Heart right ventricle (tissue), 16 donors: Measurements from ENCODE around the gene OR56A3. TPM values are rescaled to one million over a fixed set of nuclear protein-coding genes. Genes with fewer than 3 reads are reported as not detected.

Experiments used
- ATAC-seq, 8 donors: fragments of 200-7000 bp; cut with Tn5 transposase; one replicate each; pipeline ENCODE4 v1.9.1; 2020; ENCODE audit warnings: mild to moderate bottlenecking in 8 of 8, moderate library complexity in 8 of 8, moderate number of reproducible peaks in 1 of 8
- DNase-seq, 2 donors: peaks; one replicate each; pipeline ENCODE4 v3.0.0-alpha.2; 2020
- H3K27ac ChIP-seq, 10 donors: fragments of 200-600 bp; sonication (generic) in 2 of 10; one replicate each; pipeline versions ENCODE4 v1.5.0 to v1.8.0; 2020 to 2022; ENCODE audit warnings: mild to moderate bottlenecking in 3 of 10
- H3K27me3 ChIP-seq, 7 donors: fragments of 200-600 bp; one replicate each; pipeline ENCODE4 v1.8.0; 2021 to 2022; ENCODE audit warnings: mild to moderate bottlenecking in 2 of 7
- H3K36me3 ChIP-seq, 9 donors: fragments of 200-600 bp; sonication (generic) in 1 of 9; one replicate each; pipeline versions ENCODE4 v1.5.0 to v1.8.0; 2020 to 2022; ENCODE audit warnings: mild to moderate bottlenecking in 2 of 9
- H3K4me1 ChIP-seq, 9 donors: fragments of 200-600 bp; sonication (generic) in 1 of 9; one replicate each; pipeline versions ENCODE4 v1.5.0 to v1.8.0; 2020 to 2022; ENCODE audit warnings: mild to moderate bottlenecking in 4 of 9
- H3K4me3 ChIP-seq, 10 donors: fragments of 200-600 bp; sonication (generic) in 2 of 10; one replicate each; pipeline versions ENCODE4 v1.5.0 to v1.8.0; 2020 to 2022; ENCODE audit warnings: mild to moderate bottlenecking in 7 of 10, moderate library complexity in 2 of 10
- H3K9me3 ChIP-seq, 11 donors: fragments of 200-600 bp in 10 of 11; sonication (generic) in 2 of 11; one replicate each; pipeline versions ENCODE4 v1.5.0 to v1.8.0; 2013 to 2022; ENCODE audit warnings: mild to moderate bottlenecking in 2 of 11, control low read depth in 1 of 11, moderate library complexity in 1 of 11
- WGBS, 2 donors: extraction: QIAGEN DNeasy Blood & Tissue Kit; methylation state at CpG; one replicate each; pipeline ENCODE4 v1.1.7; 2013; ENCODE audit warnings: inconsistent platforms in 1 of 2; 5-methylcytosine and 5-hydroxymethylcytosine counted together
- intact Hi-C, 10 donors: fragments of 100-400 bp; cut with DNase I; formaldehyde crosslinking; loops; one replicate each; pipeline versions ENCODE4 v1.11.1 to v1.14.2; 2022
- polyA plus RNA-seq, 2 donors: library from polyadenylated mRNA; stranded (reverse); fragments of 200-250 nt; gene quantifications; one replicate each; pipeline ENCODE4 v1.2.3, GENCODE V29; 2013
- total RNA-seq, 10 donors: library from RNA; stranded (reverse); fragmentation: NEBNext Ultra II Directional in 3 of 10; extraction: Animal tissue kit (Norgen Biotek cat#: 25700) in 3 of 10; gene quantifications; one replicate each; pipeline versions ENCODE4 v1.2.1 to v1.2.4, GENCODE V29; 2021 to 2023
- TF ChIP-seq, protein P1 (sequence below), 9 donors: fragments of 200-600 bp; sonication (generic) in 2 of 9; IDR thresholded peaks; one replicate each; pipeline versions ENCODE4 v1.5.0 to v1.8.0; 2021 to 2022; ENCODE audit warnings: antibody characterized with exemption in 9 of 9, mild to moderate bottlenecking in 5 of 9, moderate library complexity in 1 of 9
- donor health status: Arrhythmogenic right ventricular cardiomyopathy.
- donor health status: ischemic (EF 13 %, LVEDD 7.1; RV severe dilation, severe dysfunction).
- donor health status: healthy with polysubstance abuse.
- donor health status: DM: no; HTN: yes; CAD: no.
- donor health status: DM: no; HTN: no; CAD: no.
- donor health status: ischemic (EF 25% LVEDD 6.9; RV normal size, moderate dysfunction).
- donor health status: ischemic (EF 25% LVEDD 5.7; RV mildly dilated, moderate dysfunction).
- donor health status: healthy.
- donor health status: DM: yes; HTN: yes; CAD: no.
- donor health status: Ischemic cardiomyopathy.
- donor health status: ischemic (EF 35%, LVEDD 5.7; RV mildly dilated, moderate dysfunction).
- donor health status: nonischemic (EF 11% LVEDD 7.7; RV severe dilation, severe dysfunction).
- donor health status: DM: yes; HTN: yes; CAD: no.
- donor health status: PGD.
- donor health status: ischemic (EF 29% LVEDD 5.4; RV normal size, mild dysfunction).
- donor health status: nonischemic (EF 23%, LVEDD 6.1; RV moderate dilation, normal function).

Gene OR56A3
- total and polyA plus RNA-seq, 12 donors, result not detected

DNA sequence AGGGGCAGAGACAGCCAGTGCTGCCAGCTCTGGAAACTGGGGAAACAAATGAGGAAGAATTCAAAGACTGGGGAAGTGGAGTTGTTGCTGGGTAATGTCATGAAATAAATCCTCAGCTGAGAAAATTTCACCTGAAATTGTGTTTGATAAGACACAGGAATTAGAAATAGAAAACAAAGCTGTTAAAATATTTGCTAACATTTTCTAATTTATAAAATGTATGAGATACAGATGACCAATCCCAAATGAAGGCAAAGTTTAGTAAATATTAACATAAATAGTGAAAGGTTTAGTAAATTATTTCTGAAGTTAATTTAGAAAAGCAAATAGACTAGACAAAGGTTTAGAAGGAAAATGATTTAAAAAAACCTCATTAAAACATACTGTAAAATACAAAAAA is 26.3 kb downstream of the OR56A3 start, which contains the start of gene OR56A5:
Gene OR56A5 (minus strand): TSS at position 101 of the 400 bp plus-strand sequence. CDS start 0 bp downstream, at position 101.
- intact Hi-C loops, result loop anchor here in 1 of 10 donors (10.0 kb wide), 1 partner anchor 794 kb away; no protein-coding TSS in a partner anchor
- Histone ChIP-seq H3K36me3 (no peaks in the 10 kb centered on the region), H3K27ac (no peak within 1 kb of the TSS), H3K4me3 (no peak within 1 kb of the TSS), H3K27me3 (peaks cover 0 to 2% (median 0%) of the 10 kb centered on the region in 7 donors), H3K9me3 (peaks cover 0 to 17% (median 3%) of the 10 kb centered on the region in 11 donors), H3K4me1 (no peaks in the 10 kb centered on the region)
- TF ChIP-seq, protein P1, sequence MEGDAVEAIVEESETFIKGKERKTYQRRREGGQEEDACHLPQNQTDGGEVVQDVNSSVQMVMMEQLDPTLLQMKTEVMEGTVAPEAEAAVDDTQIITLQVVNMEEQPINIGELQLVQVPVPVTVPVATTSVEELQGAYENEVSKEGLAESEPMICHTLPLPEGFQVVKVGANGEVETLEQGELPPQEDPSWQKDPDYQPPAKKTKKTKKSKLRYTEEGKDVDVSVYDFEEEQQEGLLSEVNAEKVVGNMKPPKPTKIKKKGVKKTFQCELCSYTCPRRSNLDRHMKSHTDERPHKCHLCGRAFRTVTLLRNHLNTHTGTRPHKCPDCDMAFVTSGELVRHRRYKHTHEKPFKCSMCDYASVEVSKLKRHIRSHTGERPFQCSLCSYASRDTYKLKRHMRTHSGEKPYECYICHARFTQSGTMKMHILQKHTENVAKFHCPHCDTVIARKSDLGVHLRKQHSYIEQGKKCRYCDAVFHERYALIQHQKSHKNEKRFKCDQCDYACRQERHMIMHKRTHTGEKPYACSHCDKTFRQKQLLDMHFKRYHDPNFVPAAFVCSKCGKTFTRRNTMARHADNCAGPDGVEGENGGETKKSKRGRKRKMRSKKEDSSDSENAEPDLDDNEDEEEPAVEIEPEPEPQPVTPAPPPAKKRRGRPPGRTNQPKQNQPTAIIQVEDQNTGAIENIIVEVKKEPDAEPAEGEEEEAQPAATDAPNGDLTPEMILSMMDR (IDR thresholded peaks at IDR 0.05), result no peak
- no peak for DNase-seq
- ATAC-seq, result no peak

DNA sequence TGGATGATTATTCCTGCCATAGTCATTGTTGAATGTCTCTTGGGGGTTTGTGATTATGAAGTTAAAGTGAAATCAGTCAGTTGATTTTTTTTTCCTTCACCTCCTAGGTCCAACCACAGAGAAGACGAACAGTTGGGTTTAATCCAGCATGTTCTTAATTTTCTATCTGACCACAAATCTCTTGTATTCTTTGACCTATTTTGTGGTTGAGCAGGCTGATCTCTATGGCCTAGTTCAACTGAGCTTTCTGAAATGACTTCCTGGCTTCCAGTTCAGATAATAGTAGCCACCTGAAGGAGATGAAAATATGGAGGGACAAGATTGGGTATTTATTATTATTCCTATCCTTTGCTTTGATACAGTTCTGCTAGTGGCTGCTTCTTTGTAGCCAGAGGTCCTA is 31.5 kb downstream of the OR56A3 start:
- no peak for ATAC-seq
- TF ChIP-seq, protein P1 (IDR thresholded peaks at IDR 0.05), result no peak
- peaks cover 0 to 2% (median 0%) of the 10 kb centered on the region in 7 donors for H3K27me3 ChIP-seq
- H3K27ac ChIP-seq, result no peak overlapping the region
- intact Hi-C loops, result no loop called here
- H3K36me3 ChIP-seq, result no peaks in the 10 kb centered on the region
- DNase-seq, result no peak
- H3K9me3 ChIP-seq, result peaks cover 0 to 19% (median 5%) of the 10 kb centered on the region in 11 donors
- WGBS, 2 donors, result 66 to 81% methylated on average over 1 of the region's 1 CpG
- no peaks in the 10 kb centered on the region for H3K4me1 ChIP-seq
- no peak overlapping the region for H3K4me3 ChIP-seq

DNA sequence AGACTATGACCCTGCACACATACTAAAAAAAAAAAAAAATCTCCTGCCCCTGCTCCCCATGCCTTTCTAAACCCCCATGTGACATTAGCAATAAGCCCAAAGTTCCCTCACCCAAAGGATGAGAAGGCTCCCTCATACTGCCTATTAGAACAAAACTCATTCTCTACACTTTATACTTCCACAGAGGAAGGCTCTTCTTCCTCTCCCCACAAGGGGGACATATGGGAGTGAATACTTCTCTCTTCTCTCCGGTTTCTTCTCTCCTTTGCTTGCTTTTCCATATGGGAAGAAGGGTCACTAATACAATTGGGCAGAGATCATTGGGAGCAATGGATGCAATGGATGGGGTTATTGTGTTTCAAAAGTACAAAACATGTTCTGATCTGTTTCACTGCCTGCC is 41.4 kb downstream of the OR56A3 start:
- WGBS, 2 donors, result 48 to 52% methylated on average over 1 of the region's 1 CpG
- Histone ChIP-seq H3K27ac (no peak overlapping the region), H3K9me3 (peaks cover 0 to 29% (median 9%) of the 10 kb centered on the region in 11 donors), H3K36me3 (no peaks in the 10 kb centered on the region), H3K27me3 (peaks cover 0 to 3% (median 0%) of the 10 kb centered on the region in 7 donors), H3K4me3 (no peak overlapping the region), H3K4me1 (no peaks in the 10 kb centered on the region)
- intact Hi-C loops, result no loop called here
- TF ChIP-seq, protein P1 (IDR thresholded peaks at IDR 0.05), result no peak
- no peak for DNase-seq
- ATAC-seq, result no peak

DNA sequence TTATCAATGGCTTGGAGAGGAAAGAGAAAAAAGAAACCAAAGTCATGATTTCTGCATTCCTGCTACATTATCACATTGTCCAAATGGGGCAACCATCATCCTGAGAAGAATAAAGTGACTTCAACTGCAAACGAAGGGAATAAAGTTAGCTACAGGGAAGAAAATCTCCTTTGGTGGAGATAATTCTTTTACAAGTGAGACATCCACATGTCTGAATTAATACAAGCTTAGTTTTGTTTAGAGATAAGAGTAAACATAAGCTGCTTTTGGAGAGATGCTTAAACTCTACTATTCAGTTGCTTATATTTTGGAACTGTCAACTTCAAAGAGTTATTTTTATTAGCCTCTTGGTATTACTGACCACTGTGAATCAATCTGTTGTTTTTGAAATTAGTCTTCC is 44.8 kb downstream of the OR56A3 start, which contains the start of gene OR52L1:
Gene OR52L1 (minus strand): TSS at position 101 of the 400 bp plus-strand sequence. CDS start 55 bp downstream, at position 46.
- WGBS, 2 donors, result 50 to 57% methylated on average over 1 of the region's 1 CpG
- Histone ChIP-seq H3K36me3 (no peaks in the 10 kb centered on the region), H3K4me1 (no peaks in the 10 kb centered on the region), H3K4me3 (no peak within 1 kb of the TSS), H3K9me3 (no peaks in the 10 kb centered on the region), H3K27me3 (peaks cover 0 to 22% (median 2%) of the 10 kb centered on the region in 7 donors), H3K27ac (no peak within 1 kb of the TSS)
- TF ChIP-seq, protein P1 (IDR thresholded peaks at IDR 0.05), result no peak
- DNase-seq (no peak), ATAC-seq (no peak)
- intact Hi-C loops, result no loop called here
